ENCODE measurements around the gene GABRG3.

DNA sequence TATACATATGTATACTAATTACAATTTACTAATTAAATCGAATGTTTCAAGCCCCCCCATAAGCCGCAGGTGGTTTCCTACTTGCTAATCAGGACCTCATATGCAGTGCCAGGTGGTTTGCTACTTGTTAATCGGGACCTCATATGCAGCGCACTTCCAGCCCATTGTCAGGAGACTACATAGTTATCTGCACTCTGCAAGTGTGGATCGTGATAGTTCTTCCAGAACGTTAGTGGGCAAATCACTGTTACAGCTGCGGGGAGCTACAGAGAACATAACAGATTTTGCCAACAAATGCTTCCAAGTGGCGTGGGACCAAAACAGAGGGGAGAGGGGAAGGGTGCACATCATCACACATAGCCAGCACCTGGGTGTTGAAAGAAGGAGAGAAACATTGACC is 558.4 kb downstream of the GABRG3 start:
- TF ChIP-seq POLR2AphosphoS5 (IDR thresholded peaks at IDR 0.05; ENCODE audit: low read depth, low read length) (no peak), POLR2A (IDR thresholded peaks at IDR 0.05; ENCODE audit: low read depth, low read length) (no peak)

Measured in GM12891 (cell line).